ACHN (cell line): ENCODE measurements around the gene SAC3D1.

Source experiments
- DNase-seq: peaks from one replicate; pipeline ENCODE4 v3.0.0-alpha.2; 2015
- in situ Hi-C: cut with HindIII; loops from 2 replicates; pipeline ENCODE4 v1.10.0; 2017; ENCODE audit warnings: low sequenced_read_pairs, low pct_ligation_motif_present, low pct_unique_long_range_greater_than_20kb

Gene SAC3D1

GRCh38 chr11:65083134-65083833 lies 42.3 kb downstream of the SAC3D1 start:
- in situ Hi-C loops: no loop called here
- DNase-seq: no peak

DNA sequence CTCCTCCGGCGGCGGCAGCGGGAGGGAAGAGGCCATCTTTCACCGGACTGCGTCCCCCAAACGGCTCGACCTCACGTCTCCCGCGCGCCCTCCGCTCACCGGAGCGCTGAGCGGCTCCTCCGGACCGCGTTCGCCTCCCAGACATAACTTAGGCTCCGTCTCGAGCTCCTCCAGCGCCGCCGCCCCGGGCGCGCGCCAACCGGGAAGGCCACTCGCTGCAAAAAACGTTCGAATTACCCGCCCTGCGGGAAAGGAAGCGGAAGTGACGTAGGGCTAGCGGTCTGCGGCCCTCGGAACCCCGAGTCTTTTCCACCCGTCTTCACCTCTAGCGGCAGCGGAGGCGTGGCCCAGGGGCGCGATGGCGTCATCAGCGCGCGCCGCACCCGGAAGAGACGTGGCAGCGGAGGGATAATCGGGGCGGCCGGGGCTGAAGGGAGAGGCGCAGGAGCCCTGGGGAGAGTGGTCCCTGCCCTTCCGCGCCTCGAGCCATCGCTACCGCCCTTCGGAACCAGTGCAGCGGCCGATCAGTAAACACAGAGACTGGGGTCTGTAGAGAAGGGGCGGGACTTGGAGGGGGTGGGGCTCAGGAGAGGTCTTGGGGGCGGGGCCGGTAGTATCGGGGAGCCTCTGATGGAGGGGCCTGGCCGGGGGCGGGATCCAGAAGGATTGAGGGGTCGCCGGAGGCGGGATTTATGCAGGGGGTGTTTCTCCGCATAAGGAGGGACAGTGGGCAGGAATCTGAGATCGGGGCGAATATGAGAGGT lies 43.0 kb downstream of the SAC3D1 start, which contains the start of the genes CDCA5 and ZFPL1:
Gene CDCA5, minus strand, starts transcription at position 207 of the 764 bp plus-strand sequence. Its CDS starts 62 bp downstream, at position 145.
Gene ZFPL1, plus strand, starts transcription at position 389 of the 764 bp plus-strand sequence. CDS start 477 bp downstream, outside the sequence.
- in situ Hi-C loops: no loop called here
- peak; percentile 91 for DNase-seq

GRCh38 chr11:65084598-65085375 lies 43.8 kb downstream of the SAC3D1 start:
- in situ Hi-C loops: no loop called here
- no peak for DNase-seq

GRCh38 chr11:65085446-65085845 lies 44.4 kb downstream of the SAC3D1 start:
- no peak for DNase-seq
- in situ Hi-C loops: no loop called here

DNA sequence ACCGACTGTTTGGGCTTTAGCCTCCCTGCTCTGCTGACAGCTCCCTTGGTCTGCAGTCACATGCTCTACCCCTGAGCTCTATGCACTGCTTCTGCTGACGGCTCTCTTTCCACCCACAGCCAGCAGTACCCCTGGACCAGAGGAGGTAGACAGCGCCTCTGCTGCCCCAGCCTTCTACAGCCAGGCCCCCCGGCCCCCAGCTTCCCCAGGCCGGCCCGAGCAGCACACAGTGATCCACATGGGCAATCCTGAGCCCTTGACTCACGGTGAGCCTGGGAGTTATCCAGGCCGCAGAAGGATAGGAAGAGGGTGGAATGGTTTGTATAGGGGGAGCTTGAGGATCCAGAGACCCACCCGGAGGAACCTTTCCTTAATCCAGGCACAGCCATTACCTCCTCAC lies 45.8 kb downstream of the SAC3D1 start:
- DNase-seq: no peak
- in situ Hi-C loops: no loop called here

- DNase-seq: no peak
- in situ Hi-C loops: no loop called here
These were observed 46.2 kb downstream of the SAC3D1 start for GRCh38 chr11:65087216-65087615.

- in situ Hi-C loops: no loop called here
- DNase-seq: no peak
These were observed 46.8 kb downstream of the SAC3D1 start for GRCh38 chr11:65087827-65088226.

- DNase-seq: no peak
- in situ Hi-C loops: no loop called here
These were observed 48.6 kb downstream of the SAC3D1 start for GRCh38 chr11:65089621-65090020.

DNA sequence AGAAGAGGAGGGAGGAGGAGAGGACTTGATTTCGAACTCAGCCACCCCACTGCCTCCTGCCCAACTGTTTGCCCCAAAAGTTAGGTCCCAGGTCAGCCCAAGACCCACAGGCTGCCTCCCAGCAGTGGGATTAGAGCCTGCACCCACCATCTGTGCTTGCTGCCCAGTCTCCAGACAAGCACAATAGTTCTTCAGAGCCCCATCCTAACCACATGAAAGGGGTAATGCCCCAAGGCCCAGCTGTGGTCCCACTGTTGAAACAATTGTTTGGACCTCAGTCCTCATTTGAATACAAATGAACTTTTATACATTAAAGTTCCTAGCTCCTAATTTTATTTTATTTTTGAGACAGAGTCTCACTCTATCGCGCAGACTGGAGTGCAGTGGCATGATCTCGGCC lies 49.6 kb downstream of the SAC3D1 start:
- in situ Hi-C loops: no loop called here
- no peak for DNase-seq
